GM11168 (cell line): ENCODE data around the gene IRX5.

Experiments used
- in situ Hi-C: fragments of 300-500 bp; cut with MboI; formaldehyde crosslinking; loops from one replicate; pipeline ENCODE4 v1.12.0; 2022; ENCODE audit warnings: low sequenced_read_pairs; ENCODE audit not compliant: unreplicated experiment

IRX5 gene

GRCh38 chr16:54929090-54930004 is 1.3 kb upstream of the IRX5 start:
- in situ Hi-C loops: loop anchor here (25.0 kb wide), 1 partner anchor 642 kb away; the partner anchor contains the start of gene IRX3

DNA sequence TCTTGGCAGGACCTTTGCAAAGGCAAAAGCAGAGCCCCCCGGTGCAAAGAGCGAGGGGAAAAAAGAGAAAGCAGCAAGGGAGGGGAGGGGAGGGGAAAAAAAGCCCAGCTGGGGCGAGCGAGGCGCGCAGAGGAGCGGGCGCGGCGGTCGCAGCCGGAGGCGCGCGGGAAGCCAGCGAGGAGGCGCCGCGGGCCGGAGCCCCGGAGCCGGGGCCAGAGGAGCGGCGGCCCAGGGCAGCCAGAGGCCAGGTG is 129 bp downstream of the IRX5 start:
- in situ Hi-C loops: loop anchor here (25.0 kb wide), 1 partner anchor 643 kb away; the partner anchor contains the start of gene IRX3

- in situ Hi-C loops: loop anchor here (25.0 kb wide), 1 partner anchor 644 kb away; the partner anchor contains the start of gene IRX3
Observed at GRCh38 chr16:54931120-54932014, 702 bp downstream of the IRX5 start.

DNA sequence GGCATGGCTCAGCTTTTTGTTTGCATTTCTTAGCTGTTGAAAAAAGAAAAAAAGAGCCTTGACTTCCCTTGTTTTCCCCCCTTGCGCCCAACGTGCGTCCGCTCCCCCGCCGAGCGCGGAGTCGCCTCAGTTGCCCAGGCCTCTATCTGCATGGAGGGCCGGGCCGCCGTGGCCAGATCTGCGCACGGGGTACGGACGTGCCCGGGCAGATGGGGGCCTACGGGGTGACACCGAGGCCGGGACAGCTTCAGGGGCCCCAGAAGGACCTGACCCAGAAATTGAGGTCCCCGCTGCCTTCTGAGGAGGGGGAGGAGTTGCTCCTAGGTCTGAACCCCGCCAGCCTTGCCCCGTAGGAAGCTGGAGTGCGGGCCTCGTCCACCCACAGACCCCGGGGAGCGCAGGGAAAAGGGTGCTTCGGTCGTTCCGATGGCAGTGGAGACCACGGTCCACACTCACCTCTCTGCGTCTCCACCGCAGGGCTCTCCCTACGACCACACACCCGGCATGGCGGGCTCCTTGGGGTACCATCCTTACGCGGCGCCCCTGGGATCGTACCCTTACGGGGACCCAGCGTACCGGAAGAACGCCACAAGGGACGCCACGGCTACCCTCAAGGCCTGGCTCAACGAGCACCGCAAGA is 1.5 kb downstream of the IRX5 start:
- in situ Hi-C loops: loop anchor here (25.0 kb wide), 1 partner anchor 645 kb away; the partner anchor contains the start of gene IRX3

GRCh38 chr16:54932737-54933254 is 2.1 kb downstream of the IRX5 start:
- in situ Hi-C loops: loop anchor here (25.0 kb wide), 1 partner anchor 645 kb away; the partner anchor contains the start of gene IRX3

DNA sequence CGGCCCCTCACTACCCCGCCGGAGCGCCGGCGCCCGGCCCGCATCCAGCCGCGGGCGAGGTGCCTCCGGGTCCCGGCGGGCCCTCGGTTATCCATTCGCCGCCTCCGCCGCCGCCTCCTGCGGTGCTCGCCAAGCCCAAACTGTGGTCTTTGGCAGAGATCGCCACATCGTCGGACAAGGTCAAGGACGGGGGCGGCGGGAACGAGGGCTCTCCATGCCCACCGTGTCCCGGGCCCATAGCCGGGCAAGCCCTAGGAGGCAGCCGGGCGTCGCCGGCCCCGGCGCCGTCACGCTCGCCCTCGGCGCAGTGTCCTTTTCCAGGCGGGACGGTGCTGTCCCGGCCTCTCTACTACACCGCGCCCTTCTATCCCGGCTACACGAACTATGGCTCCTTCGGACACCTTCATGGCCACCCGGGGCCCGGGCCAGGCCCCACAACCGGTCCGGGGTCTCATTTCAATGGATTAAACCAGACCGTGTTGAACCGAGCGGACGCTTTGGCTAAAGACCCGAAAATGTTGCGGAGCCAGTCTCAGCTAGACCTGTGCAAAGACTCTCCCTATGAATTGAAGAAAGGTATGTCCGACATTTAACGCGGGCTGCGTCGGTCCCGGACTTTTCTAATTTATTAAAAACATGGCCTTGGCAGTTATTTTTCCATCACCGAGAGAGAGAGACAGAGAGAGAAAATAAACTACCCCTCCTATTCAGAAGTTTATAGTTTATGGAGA is 2.8 kb downstream of the IRX5 start:
- in situ Hi-C loops: loop anchor here (25.0 kb wide), 1 partner anchor 646 kb away; the partner anchor contains the start of gene IRX3

DNA sequence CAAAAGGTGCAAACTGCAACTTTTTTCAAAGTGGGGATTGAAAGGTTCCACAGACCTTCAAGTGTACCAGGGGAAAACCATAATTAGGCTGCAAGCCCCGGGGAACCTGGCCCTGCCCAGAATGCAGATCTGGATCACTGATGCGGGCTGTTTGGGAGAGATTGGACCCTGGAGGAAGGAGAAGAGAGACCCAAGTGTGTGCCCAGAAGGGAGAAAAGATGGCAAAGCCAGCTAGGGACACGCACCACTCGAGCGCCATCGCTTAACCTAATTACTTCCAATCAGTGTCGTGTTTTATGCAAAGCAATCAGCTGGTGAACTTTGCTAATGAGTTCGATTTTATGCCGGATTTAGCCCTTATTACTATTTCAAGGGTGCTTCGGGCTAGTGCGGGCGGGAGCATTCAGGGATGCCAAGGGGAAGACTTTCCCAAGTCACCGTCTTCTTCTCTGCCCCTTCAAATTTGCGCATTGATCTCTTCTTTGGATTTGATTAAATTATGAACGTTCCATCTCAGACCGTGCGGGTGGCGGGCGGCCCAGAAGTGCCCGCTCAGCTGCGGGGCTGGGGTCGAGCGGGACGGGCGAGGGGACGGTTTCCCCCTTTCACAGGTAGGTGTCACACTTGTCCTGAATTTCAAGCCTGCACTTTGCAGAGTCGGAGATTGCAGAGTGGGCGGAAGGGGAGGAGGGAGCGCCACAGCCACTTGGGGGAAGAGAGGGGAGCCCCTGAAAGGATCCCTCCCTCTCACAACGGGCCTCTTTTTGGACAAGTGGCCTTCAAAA is 4.0 kb downstream of the IRX5 start:
- in situ Hi-C loops: loop anchor here (25.0 kb wide), 1 partner anchor 647 kb away; the partner anchor contains the start of gene IRX3

DNA sequence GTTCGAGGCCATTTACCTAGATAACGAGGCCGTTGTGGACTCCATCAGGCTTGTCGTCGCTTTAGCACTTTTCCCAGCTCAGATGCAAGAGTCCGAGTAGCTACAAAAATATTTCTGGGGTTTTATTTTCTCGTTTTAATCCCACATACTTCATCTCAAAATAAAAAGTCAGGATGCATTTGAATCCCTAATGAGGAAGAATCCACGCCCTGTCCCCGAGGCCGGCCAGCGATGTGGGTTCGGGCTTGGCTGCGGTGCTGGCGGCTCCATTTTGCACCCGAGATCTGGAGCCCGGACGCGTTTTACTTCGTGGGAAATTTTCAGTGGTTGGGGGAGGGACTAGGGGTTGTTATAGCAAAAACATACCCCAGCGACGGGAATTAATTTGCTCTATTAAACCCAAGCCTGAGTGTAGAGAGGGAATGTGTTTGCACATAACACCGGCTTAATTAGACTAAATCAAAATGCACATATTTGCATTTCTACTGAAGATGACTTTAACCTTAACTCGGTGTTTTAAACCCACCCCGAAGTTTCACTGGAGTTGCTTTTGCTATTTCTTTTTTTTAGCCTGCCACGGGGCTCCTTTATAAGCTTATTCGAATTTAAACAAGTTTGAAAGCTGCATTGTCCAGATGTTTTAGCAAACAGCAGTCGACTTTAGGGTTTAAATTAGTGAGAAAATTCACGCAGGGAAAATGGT is 4.8 kb downstream of the IRX5 start:
- in situ Hi-C loops: loop anchor here (25.0 kb wide), 1 partner anchor 648 kb away; the partner anchor contains the start of gene IRX3

DNA sequence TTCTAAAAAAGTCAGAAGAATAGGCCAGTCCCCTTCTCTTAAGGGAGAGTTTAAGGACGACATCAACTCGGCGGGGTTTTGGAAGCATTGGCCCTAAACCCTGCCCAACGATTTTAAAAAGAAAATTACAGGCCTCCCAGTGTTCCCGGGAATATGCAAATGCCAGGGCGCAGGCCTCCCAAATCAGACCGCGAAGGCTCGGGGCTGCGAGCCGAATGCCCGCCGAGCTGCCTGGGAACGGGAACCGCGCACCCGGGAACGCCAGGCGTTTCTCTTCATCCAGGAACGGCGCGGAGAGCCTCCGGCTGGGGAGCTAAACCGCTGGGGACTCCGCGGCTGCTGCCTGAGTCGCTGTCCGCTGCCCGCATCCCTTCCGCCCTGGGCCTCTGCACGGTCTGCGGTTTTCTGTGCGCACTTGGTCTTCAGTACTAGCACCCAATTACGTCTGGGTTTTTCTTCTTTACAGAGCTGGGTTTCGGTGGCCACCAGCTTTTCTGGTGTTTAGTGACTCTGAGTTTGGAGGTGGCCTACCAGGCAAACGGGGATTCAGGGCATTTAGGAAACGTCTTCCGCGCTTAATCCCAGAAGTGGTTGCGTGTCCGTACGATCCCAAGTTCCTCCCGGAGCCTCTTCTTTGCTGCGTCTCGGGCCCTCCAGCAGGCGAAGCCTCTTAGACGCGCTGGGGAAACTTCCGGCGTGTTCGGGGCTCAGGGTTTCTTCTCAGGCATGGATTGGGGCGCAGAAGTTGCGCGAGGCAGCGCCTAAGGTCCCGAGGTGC is 5.7 kb downstream of the IRX5 start:
- in situ Hi-C loops: loop anchor here (25.0 kb wide), 1 partner anchor 649 kb away; the partner anchor contains the start of gene IRX3

DNA sequence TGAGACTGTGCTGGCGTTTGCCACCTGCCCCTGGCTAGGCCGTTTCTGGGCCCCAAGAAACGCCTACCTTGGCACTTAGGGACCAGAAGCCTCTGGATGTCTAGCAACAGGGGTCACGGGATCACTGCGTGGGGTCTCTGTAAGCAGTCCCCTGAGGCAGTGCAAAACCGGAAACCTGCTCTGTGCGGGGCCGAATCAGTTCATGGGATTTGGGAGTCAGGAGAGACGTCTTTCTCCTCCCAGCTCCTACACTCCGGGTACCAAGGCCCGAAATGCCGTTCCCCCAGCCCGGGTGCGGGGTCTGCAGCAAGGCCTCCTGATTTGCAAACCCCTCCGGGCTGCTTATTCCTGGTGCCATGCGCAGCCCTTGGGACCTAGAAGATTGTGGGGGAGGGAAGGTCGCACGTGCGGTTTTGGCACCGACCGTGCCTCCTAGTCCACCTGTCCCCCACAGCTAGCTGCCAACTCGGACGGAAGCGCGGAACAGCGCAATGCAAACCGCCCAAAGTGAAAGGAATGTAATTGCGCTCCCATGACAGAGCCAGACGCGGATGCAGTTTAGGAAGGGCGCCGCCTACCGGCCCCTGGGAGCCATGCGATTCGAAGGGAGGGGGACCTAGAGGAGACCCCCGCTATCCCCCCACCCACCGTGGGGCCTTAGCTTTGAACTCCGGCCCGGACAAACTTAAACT is 6.5 kb downstream of the IRX5 start:
- in situ Hi-C loops: loop anchor here (25.0 kb wide), 1 partner anchor 650 kb away; the partner anchor contains the start of gene IRX3

DNA sequence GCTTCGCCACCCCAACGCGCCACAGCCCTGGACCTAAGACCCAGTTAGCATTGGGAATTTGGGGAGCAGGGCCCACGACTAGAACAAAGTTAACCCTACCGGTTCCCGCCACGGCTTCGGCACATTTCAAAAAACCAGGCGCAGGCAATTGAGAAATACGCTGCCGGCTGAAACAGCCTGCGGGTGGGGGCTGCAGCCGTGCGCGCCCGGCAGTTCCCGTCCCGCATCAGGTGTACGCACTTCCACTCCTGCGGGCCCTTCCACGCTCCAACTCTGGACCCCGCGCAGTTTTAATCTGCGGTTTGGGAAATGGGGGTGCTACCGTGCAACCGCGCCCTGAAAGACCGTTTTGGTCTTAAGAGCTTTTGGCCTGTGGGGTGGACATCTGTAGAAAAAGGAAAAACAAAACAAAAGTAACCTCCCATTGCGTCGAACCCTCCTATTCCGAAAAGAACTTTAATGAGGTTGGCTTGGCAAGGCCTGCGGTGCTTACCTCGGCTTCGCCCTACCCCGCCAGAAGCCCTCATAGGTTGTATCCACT is 7.1 kb downstream of the IRX5 start:
- in situ Hi-C loops: loop anchor here (25.0 kb wide), 1 partner anchor 650 kb away; the partner anchor contains the start of gene IRX3

DNA sequence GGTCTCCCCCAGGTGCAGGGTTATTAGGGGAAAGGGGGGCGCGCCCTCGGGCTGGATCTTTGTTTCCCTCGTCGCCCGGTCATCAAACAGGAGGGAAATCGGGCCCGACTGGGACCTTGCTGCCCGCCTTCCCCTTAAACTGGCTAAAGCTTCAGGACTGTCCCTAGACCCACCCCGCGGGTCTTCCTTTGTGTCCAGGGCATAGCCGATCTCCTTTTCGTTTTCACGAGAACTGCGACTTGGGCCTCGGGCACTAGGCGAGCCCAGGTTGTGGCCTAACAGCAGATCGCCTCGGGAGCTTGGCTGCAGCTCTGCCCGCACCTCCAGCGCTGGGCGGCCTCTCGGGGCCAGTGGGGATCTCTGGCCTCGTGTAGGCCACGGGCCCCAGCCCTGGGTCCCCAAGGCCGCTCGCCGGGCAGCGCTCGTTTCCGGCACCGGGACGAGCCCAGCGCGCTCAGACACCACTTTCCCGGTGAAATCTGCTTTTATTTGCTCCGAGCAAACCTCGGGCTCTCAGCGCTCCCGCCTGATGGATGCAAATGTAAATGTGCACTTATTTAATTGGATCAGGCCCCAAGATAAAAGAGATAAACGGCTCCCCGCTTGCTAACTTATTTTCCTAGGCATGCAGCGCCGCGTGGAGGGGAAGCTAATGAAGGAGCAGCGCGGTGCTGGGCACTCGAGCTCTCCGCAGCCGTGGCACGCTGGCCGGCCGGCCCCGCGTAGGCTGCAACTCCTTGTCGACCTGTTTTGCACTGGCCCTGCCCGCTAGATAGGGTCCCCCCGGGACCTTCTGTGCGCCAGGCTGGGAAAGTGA is 7.8 kb downstream of the IRX5 start:
- in situ Hi-C loops: loop anchor here (25.0 kb wide), 1 partner anchor 651 kb away; the partner anchor contains the start of gene IRX3

- in situ Hi-C loops: loop anchor here (25.0 kb wide), 1 partner anchor 652 kb away; the partner anchor contains the start of gene IRX3
Observed at GRCh38 chr16:54939029-54939346, 8.3 kb downstream of the IRX5 start.

DNA sequence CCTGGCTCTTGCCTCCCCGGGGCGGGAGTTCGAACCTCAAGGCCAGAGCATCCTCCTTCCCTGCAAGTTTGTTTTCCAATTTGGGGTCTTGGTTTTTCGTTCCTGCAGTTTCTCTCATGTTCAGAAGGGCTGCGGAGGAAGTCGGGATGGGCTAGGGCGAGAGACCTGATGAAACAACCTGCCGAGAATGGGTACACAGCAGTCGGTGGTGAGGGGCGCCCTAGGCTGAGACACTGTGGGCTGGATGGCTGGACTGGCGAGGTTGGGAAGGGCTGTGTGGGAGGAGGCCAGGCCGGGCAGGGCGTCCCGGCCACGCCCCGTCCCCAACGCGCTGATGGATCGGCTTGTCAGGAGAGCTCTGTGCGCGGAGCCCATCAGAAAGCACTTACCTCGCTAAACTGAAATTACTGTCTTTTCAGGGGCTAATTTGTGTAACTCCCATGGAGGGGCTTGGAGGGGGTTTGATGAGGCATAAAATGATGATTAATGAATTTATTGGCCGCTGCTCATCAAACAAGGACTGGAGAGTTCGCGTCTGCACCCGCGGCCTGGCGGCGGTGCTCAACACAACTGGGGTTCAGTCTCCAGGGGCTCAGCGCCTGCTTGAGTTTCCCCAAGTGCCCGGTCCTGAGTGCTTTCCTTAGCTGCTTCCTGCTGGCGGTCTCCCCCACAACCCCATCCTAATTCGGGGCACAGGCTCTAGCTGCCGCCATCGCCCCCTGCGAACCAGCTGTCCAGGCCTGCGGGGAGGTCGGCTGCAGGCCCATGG is 9.0 kb downstream of the IRX5 start:
- in situ Hi-C loops: loop anchor here (25.0 kb wide), 1 partner anchor 652 kb away; the partner anchor contains the start of gene IRX3

DNA sequence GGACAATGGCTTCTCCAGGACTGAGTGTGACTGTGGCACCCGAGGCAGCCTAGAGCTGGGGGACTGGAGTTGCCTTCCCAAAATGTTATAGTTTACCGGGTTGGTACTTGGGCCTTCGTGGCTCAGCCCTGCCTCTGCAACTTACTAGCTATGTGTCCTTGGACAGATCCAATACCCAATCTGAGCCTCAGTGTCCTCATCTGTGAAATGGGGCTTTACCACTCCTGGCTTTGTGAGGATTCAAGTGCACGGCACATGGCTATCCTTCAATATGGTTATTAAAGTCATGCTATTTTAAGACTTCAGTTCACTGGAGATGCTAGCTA is 9.6 kb downstream of the IRX5 start:
- in situ Hi-C loops: loop anchor here (25.0 kb wide), 1 partner anchor 653 kb away; the partner anchor contains the start of gene IRX3
